IMR-90 (cell line): Measurements from ENCODE around the gene KRT77.

ENCODE experiments used
- BHLHE40 ChIP-seq: fragments of 150-350 bp; IDR thresholded peaks from 2 replicates; pipeline ENCODE4 v1.6.1; 2016; ENCODE audit warnings: mild to moderate bottlenecking, low read depth, low read length
- MAFK ChIP-seq: IDR thresholded peaks from 2 replicates; pipeline ENCODE4 v1.6.1; 2012; ENCODE audit warnings: low read depth, low read length, improper control_type of control experiment
- MXI1 ChIP-seq: IDR thresholded peaks from 2 replicates; pipeline ENCODE4 v1.6.1; 2012; ENCODE audit warnings: low read depth, mild to moderate bottlenecking, low read length, moderate library complexity, borderline replicate concordance
- POLR2A ChIP-seq: IDR thresholded peaks from 2 replicates; pipeline ENCODE4 v1.6.1; 2012; ENCODE audit warnings: mild to moderate bottlenecking, low read depth, low read length
- SMC3 ChIP-seq: fragments of 150-350 bp; IDR thresholded peaks from 2 replicates; pipeline ENCODE4 v1.6.1; 2016; ENCODE audit warnings: low read depth, mild to moderate bottlenecking, antibody characterized with exemption, low read length, moderate library complexity
- TF ChIP-seq, protein P1 (sequence below): conservative IDR thresholded peaks from 2 replicates; pipeline ENCODE4 v1.5.1; 2012; ENCODE audit warnings: mild to moderate bottlenecking, low read depth, low read length, improper control_type of control experiment
- TF ChIP-seq, protein P2 (sequence below): fragments of 150-350 bp; IDR thresholded peaks from 2 replicates; pipeline ENCODE4 v1.6.1; 2016; ENCODE audit warnings: low read depth, mild to moderate bottlenecking, low read length, moderate library complexity, borderline replicate concordance
- TF ChIP-seq, protein P3 (sequence below): fragments of 150-350 bp; IDR thresholded peaks from 2 replicates; pipeline ENCODE4 v1.6.1; 2017; ENCODE audit warnings: mild to moderate bottlenecking, antibody characterized with exemption, low read length, low read depth

DNA sequence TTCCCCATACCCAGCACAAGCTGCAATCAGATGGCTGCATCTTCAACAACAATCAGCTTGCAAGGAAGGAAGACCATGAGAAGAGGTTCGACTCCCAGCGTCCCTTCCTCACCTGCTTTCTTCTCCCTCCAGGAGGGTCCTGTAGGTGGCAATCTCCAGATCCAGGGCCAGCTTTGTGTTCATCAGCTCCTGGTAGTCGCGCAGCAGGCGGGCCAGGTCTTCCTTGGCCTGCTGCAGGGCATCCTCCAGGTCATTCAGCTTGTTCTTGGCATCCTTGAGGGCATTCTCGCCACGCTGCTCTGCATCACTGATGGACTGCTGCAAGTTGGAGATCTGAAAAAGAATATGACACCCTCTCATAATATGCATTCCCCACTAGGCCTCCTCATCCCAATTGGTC, 27.2 kb downstream of the KRT77 start:
- TF ChIP-seq POLR2A (no peak), SMC3 (no peak), BHLHE40 (no peak), MXI1 (no peak), MAFK (no peak)
- TF ChIP-seq, protein P1, sequence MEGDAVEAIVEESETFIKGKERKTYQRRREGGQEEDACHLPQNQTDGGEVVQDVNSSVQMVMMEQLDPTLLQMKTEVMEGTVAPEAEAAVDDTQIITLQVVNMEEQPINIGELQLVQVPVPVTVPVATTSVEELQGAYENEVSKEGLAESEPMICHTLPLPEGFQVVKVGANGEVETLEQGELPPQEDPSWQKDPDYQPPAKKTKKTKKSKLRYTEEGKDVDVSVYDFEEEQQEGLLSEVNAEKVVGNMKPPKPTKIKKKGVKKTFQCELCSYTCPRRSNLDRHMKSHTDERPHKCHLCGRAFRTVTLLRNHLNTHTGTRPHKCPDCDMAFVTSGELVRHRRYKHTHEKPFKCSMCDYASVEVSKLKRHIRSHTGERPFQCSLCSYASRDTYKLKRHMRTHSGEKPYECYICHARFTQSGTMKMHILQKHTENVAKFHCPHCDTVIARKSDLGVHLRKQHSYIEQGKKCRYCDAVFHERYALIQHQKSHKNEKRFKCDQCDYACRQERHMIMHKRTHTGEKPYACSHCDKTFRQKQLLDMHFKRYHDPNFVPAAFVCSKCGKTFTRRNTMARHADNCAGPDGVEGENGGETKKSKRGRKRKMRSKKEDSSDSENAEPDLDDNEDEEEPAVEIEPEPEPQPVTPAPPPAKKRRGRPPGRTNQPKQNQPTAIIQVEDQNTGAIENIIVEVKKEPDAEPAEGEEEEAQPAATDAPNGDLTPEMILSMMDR, result no peak
- TF ChIP-seq, protein P2, sequence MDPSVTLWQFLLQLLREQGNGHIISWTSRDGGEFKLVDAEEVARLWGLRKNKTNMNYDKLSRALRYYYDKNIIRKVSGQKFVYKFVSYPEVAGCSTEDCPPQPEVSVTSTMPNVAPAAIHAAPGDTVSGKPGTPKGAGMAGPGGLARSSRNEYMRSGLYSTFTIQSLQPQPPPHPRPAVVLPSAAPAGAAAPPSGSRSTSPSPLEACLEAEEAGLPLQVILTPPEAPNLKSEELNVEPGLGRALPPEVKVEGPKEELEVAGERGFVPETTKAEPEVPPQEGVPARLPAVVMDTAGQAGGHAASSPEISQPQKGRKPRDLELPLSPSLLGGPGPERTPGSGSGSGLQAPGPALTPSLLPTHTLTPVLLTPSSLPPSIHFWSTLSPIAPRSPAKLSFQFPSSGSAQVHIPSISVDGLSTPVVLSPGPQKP, result no peak
- TF ChIP-seq, protein P3, sequence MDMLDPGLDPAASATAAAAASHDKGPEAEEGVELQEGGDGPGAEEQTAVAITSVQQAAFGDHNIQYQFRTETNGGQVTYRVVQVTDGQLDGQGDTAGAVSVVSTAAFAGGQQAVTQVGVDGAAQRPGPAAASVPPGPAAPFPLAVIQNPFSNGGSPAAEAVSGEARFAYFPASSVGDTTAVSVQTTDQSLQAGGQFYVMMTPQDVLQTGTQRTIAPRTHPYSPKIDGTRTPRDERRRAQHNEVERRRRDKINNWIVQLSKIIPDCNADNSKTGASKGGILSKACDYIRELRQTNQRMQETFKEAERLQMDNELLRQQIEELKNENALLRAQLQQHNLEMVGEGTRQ, result no peak
